Neural cell (in vitro differentiated cells): ENCODE measurements around the gene RFC5.

Experiments used
- EP300 ChIP-seq: fragments of 450-650 bp; conservative IDR thresholded peaks from 2 replicates; pipeline ENCODE4 v1.6.1; 2014; ENCODE audit warnings: antibody characterized with exemption, mild to moderate bottlenecking, moderate library complexity; ENCODE audit not compliant: poor library complexity, severe bottlenecking
- EZH2 ChIP-seq: fragments of 200-600, 300-800 bp; shearing (Covaris generic), sonication (generic); IDR thresholded peaks from 2 replicates; pipeline ENCODE4 v1.6.1; 2014; ENCODE audit warnings: antibody characterized with exemption, low read length, borderline replicate concordance, mild to moderate bottlenecking; ENCODE audit not compliant: insufficient read depth, poor library complexity, severe bottlenecking
- POLR2AphosphoS5 ChIP-seq: IDR thresholded peaks from 2 replicates; pipeline ENCODE4 v1.6.1; 2012
- RAD21 ChIP-seq: fragments of 450-650 bp; conservative IDR thresholded peaks from 2 replicates; pipeline ENCODE4 v1.6.1; 2014; ENCODE audit warnings: antibody characterized with exemption, mild to moderate bottlenecking, moderate library complexity
- TAF1 ChIP-seq: IDR thresholded peaks from 2 replicates; pipeline ENCODE4 v1.6.1; 2012; ENCODE audit warnings: low read depth
- TF ChIP-seq, protein P1 (sequence below): fragments of 450-650 bp; IDR thresholded peaks from 2 replicates; pipeline ENCODE4 v1.5.1; 2014; ENCODE audit warnings: antibody characterized with exemption, mild to moderate bottlenecking, moderate library complexity; ENCODE audit not compliant: poor library complexity, severe bottlenecking

DNA sequence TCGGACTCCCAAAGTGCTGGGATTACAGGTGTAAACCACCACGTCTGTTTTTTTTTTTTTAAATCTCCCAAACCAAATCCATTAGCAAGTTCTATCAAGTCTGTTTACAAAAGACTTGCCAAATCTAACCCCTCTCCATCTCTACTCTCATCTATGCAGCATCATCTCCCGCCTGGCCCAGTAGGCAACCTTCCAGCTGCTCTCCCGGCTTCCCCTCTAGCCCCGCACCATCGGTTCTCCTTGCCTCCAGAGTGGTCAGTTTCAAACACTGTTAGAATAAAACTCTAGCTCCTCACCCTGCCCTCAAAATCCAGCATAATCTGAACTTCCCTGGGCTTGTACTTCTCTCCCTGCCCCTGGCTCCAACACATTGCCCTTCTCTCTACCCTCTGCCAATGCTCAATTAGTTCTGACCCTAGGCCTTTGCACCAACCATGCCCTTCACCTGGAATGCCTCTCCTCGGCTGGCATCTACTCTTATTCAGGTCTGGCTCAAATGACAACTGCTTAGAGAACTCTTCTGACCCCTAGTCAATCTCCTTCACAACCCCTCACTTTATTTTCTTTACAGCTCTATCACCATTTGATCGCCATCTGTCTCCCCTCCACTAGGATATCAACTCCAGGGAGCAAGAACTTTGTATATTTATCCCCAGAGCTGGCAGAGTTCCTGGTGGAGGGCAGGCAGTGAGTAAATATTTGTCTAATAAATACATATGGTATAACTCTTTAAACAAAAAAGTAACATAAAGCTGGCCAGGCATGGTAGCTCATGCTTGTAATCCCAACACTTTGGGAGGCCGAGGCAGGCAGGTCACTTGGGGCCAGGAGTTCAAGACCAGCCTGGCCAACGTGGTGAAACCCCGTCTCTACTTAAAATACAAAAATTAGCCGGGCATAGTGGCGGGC is 39.6 kb downstream of the RFC5 start:
- TF ChIP-seq, protein P1, sequence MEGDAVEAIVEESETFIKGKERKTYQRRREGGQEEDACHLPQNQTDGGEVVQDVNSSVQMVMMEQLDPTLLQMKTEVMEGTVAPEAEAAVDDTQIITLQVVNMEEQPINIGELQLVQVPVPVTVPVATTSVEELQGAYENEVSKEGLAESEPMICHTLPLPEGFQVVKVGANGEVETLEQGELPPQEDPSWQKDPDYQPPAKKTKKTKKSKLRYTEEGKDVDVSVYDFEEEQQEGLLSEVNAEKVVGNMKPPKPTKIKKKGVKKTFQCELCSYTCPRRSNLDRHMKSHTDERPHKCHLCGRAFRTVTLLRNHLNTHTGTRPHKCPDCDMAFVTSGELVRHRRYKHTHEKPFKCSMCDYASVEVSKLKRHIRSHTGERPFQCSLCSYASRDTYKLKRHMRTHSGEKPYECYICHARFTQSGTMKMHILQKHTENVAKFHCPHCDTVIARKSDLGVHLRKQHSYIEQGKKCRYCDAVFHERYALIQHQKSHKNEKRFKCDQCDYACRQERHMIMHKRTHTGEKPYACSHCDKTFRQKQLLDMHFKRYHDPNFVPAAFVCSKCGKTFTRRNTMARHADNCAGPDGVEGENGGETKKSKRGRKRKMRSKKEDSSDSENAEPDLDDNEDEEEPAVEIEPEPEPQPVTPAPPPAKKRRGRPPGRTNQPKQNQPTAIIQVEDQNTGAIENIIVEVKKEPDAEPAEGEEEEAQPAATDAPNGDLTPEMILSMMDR, result no peak
- no peak for TF ChIP-seq RAD21
- TF ChIP-seq TAF1, result no peak
- no peak for TF ChIP-seq POLR2AphosphoS5
- TF ChIP-seq EZH2, result no peak
- no peak for TF ChIP-seq EP300
